NCI-H460 (cell line): ENCODE measurements around the gene CLCA2. TPM values are rescaled to one million over a fixed set of nuclear protein-coding genes. Genes with fewer than 3 reads are reported as not detected.
"Not testable (repeated sequence)": the region's sequence is repeated elsewhere in the genome, so short reads cannot be mapped to it uniquely, and the experiment has no call there.

Experiments
- DNase-seq: peaks from one replicate; pipeline ENCODE4 v3.0.0-alpha.2; 2016; ENCODE audit warnings: low read depth; ENCODE audit errors: extremely low read depth
- total RNA-seq: library from RNA; depleted of rRNA; stranded (reverse); fragments of >200 nt; shearing (Covaris generic); gene quantifications from 2 replicates; pipeline ENCODE4 v1.2.3, GENCODE V29; 2014

Gene CLCA2
- total RNA-seq, 1 experiment from 2014 or later = not detected

- DNase-seq = no peak
Observed at GRCh38 chr1:86470859-86471258, 46.9 kb downstream of the CLCA2 start.

GRCh38 chr1:86471291-86471690 is 47.3 kb downstream of the CLCA2 start:
- no peak for DNase-seq

- no peak for DNase-seq
Observed at GRCh38 chr1:86472152-86472551, 48.2 kb downstream of the CLCA2 start.

- no peak for DNase-seq
Observed at GRCh38 chr1:86472767-86473166, 48.8 kb downstream of the CLCA2 start.

DNA sequence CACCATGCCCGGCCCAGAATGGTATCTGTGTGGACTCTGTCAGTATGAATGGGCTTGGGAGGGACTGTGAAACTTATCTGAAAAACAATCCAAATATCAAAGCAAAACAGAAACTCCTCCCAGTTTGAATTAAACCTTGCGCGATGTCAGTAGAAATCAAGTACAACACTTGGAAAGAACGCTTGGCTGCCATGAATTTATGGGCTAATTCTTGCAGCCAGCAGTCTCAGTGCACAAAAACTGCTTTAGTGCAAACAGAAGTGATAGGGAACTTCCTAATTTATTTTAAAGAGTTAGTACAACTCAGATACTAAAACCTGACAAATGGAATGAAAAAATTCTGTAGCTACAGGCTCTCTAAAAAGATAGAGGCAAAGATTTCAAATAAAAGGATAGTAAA is 53.3 kb downstream of the CLCA2 start:
- DNase-seq = no peak

- no peak for DNase-seq
Observed at GRCh38 chr1:86477682-86478081, 53.7 kb downstream of the CLCA2 start.

DNA sequence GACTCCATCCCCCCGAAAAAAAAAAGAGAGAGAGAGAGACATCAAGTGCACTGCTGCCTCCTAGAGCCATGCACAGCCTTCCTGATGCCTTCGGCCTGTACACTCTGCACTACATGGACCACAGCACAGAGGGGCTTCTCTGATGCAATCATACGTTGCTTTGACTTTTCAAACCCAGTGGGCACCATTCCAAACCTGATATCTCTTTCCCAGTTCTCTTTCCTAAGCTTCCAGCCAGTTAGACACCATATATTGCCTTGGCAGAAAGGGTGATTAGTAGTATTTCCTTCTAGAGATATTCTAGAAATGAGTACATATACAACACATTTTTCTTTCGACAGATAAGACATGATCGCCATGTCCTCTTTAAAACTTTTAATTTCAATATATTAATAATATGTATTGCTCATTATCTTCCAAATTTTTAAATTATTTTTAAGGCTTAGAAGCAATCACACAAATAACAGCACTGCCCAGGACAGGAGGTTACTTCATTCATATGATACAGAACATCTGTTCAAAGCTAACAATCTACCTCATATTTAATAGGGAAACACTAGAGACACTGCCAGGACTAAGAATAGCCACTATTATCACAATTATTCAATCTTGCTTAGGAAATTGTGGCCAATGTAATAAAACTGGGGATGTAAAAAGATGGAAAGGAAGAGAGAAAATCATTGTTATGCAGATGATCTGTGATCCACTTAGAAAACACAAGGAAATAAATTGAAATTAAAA is 54.6 kb downstream of the CLCA2 start:
- no peak for DNase-seq

- no peak for DNase-seq
Observed at GRCh38 chr1:86481966-86482365, 58.0 kb downstream of the CLCA2 start.

DNA sequence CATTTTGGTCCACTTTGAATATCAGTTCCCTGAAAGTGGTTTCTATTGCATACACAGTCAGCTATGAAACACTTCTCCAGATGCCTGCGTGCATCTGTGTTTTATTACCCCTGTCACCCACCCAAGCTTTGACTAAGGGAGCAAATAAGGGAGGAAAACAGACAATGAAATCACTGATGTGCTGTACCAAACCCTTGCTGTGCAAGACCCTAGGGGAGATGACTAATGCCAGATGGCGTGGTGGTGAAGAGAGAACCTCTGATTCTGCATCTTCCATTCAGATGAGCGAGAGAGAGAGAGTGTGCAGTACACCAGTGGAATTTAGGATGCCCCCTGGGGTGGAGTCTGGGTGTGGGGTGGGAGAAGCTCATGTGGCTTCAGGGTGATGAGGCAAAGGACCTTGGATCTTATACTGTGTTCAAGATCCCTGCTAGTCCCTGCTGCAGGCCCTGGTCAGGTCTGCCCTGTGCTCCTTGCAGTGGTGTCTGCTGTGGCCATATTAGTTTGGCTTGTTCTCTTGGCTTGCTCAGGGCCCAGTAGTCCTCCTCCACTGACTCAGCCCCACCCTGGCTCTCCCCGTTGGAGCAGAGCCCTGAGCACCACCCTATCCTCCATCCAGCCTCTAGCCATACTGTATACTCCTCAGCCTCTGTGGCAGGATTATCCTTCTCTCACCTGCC is 63.3 kb downstream of the CLCA2 start:
- DNase-seq = no peak

DNA sequence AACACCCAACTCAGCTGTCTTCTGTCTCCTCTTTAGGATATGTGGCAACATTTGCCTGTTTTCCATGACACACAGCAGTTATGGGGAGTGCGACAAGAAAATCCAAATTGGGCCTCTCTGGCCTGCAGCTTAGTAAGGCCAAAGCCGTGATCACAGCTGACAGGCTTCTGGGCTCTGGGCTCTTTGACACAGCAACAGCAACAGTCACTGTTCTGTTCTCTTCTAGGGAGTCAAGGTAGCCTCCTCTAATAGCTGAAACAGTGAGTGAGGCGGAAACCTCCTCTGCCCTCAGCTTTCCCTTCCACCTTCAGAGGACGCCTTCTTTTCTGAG is 63.8 kb downstream of the CLCA2 start:
- DNase-seq = no peak

GRCh38 chr1:86489242-86489878 is 65.4 kb downstream of the CLCA2 start:
- no peak for DNase-seq

DNA sequence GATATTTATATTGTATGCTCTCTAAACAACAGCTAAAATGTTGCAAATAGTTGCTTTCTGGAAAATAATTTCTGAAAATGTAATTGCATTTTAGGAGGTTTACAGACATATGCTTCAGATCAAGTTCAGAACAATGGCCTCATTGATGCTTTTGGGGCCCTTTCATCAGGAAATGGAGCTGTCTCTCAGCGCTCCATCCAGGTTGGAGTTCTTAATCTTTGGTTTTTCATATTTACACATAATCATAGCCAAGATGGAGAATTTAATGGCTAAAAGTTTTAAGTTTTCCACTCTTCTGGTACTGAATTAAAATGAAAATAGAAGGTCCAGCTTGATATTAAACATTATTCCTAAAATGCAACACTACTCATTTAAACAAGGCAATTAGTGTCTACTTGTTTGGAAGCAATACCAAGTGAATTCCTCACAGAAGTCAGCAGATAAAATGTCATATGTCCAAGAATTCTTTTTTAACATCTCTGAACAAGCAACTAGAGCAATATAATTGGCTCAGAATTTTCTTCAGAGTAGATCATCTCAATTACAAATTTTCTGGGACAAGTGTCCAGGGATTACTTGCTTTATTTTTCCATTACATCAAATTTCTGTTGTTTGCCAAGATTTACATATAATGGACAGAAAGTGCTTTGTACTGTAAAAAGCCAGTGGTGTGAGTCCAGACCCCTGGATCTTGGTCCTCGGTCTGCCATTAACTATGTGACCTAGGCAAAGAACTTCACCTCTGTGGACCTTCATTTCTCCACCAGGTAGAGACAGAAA is 67.4 kb downstream of the CLCA2 start:
- DNase-seq = no peak

- DNase-seq = no peak
Observed at GRCh38 chr1:86498281-86498680, 74.3 kb downstream of the CLCA2 start.

GRCh38 chr1:86499987-86500593 is 76.1 kb downstream of the CLCA2 start:
- DNase-seq = peak; percentile 15

GRCh38 chr1:86500714-86501113 is 76.7 kb downstream of the CLCA2 start:
- DNase-seq = no peak

DNA sequence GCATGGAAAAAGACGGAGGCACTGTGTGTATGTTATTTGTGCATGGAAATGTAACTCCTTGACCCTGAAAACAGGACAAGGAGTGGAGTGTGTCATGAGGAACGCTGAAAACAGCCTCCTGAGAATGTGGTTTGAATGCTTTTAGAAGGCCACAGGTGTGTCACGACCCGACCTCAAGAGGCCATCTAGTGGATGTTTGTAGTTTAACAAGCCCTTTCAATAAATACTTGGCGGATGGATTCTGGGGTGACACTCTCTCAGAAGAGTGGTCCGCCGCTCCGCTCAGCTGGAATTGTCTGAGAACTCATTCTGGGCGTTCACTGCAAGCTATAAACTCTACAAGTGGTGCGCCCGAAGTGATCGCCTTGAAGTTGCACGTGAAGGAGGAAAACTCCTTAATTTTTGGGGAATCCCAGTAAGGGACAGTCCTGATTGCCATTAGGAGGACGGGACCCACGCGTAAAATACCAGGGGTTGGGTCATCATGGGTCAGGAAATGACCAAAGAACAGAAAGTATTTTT is 78.2 kb downstream of the CLCA2 start:
- not testable (repeated sequence) for DNase-seq

- DNase-seq = no peak
Observed at GRCh38 chr1:86502721-86503405, 78.9 kb downstream of the CLCA2 start.

DNA sequence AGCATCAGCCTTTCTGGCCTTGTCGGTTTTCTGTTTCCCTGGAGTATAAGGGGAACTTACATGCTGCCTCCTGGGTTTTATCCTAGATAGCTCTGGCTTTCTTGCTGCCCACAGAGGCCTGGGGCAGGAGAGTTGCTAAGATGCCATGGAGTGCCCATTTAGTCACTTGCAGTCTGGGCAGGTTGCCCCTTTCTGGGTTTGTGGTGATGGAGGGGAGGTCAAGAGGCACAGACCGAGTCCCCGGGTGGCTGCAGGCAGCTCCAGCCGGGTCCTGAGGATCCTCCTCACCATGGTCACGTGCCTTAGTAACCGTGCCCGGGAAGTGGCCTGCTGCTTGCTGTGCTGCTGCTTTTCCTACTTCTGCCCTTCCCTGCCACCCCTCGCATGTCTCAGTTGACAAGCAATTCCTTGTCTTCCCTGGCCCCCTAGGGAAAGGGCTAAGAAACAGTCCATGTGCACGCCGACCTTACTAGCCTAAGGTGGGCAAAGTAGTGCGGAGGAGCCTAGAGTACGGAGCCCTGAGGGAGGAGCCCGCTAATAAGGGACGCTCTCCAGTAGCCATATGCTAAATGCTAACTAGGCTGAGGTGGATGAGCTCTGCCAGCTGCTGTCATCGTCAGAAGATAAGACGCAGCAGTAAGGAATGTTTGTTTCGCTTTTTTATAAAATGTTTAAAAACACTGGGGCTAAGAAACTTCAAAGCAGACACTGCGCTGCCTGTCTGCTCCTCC is 79.6 kb downstream of the CLCA2 start:
- no peak for DNase-seq

- no peak for DNase-seq
Observed at GRCh38 chr1:86504137-86504479, 80.1 kb downstream of the CLCA2 start.
